Esophagus squamous epithelium (tissue), 5 donors: ENCODE data around the gene LMNTD2. TPM values are rescaled to one million over a fixed set of nuclear protein-coding genes. Genes with fewer than 3 reads are reported as not detected.

ENCODE experiments used
- DNase-seq: peaks from one replicate; lab custom pipeline; 2025; lab: John Stamatoyannopoulos, UW
- H3K27ac ChIP-seq, 4 donors: fragments of 200-600 bp; sonication (generic); one replicate each; pipeline ENCODE4 v1.5.1; 2016 to 2019; ENCODE audit warnings: mild to moderate bottlenecking in 1 of 4
- H3K27me3 ChIP-seq, 4 donors: fragments of 200-600 bp; sonication (generic); 1 replicate in 3 of 4; 2 replicates in 1 of 4; pipeline versions ENCODE4 v1.5.1 to v1.6.0; 2017 to 2021; ENCODE audit warnings: antibody characterized with exemption in 1 of 4
- H3K36me3 ChIP-seq, 3 donors: fragments of 200-600 bp; sonication (generic); one replicate each; pipeline ENCODE4 v1.5.1; 2016 to 2019
- H3K4me1 ChIP-seq, 3 donors: fragments of 200-600 bp; sonication (generic); one replicate each; pipeline ENCODE4 v1.5.1; 2017 to 2019
- H3K4me3 ChIP-seq, 4 donors: fragments of 200-600 bp; sonication (generic); 1 replicate in 3 of 4; 2 replicates in 1 of 4; pipeline ENCODE4 v1.5.1; 2016 to 2019; ENCODE audit warnings: mild to moderate bottlenecking in 2 of 4, moderate library complexity in 1 of 4
- H3K9me3 ChIP-seq, 3 donors: fragments of 200-600 bp; sonication (generic); one replicate each; pipeline ENCODE4 v1.5.1; 2016 to 2019
- CTCF ChIP-seq, 6 experiments: fragments of 450-650 bp in 4 of 6; fragments of 200-600 bp in 2 of 6; sonication (generic) in 2 of 6; IDR thresholded peaks; one replicate each; pipeline ENCODE4 v1.5.1; 2016 to 2019; ENCODE audit warnings: antibody characterized with exemption in 6 of 6, mild to moderate bottlenecking in 4 of 6, moderate library complexity in 4 of 6
- POLR2A ChIP-seq, 4 donors: fragments of 450-650 bp; IDR thresholded peaks; one replicate each; pipeline ENCODE4 v1.6.1; 2017; ENCODE audit warnings: antibody characterized with exemption in 4 of 4, mild to moderate bottlenecking in 4 of 4, moderate library complexity in 3 of 4
- WGBS, 2 donors: methylation state at CpG; one replicate each; pipeline ENCODE4 v1.1.5; 2018; 5-methylcytosine and 5-hydroxymethylcytosine counted together
- intact Hi-C: fragments of 100-400 bp; cut with DNase I; formaldehyde crosslinking; loops from one replicate; pipeline ENCODE4 v1.15.0; 2022
- total RNA-seq, 4 donors: library from RNA; depleted of rRNA; stranded (reverse); fragments of >200 nt; gene quantifications; one replicate each; pipeline ENCODE4 v1.1.0, GENCODE V29; 2016
- donor health status: DM: yes; HTN: yes; CAD: no.

Gene LMNTD2
- total RNA-seq, 4 donors from 2014 or later = 2.1 to 4.6 (median 3.8) TPM

GRCh38 chr11:550021-550745, 10.4 kb downstream of the LMNTD2 start:
- Histone ChIP-seq H3K36me3 (no peaks in the 10 kb centered on the region), H3K27ac (no peak overlapping the region), H3K9me3 (no peaks in the 10 kb centered on the region), H3K4me1 (peaks cover 8 to 14% (median 8%) of the 10 kb centered on the region in 3 donors), H3K27me3 (peaks cover 0 to 50% (median 0%) of the 10 kb centered on the region in 4 donors), H3K4me3 (no peak overlapping the region)
- no peak for DNase-seq
- WGBS, 2 donors = 72 to 91% methylated on average over 6 to 10 of the region's 25 CpGs
- TF ChIP-seq CTCF (IDR thresholded peaks at IDR 0.05) (no peak), POLR2A (IDR thresholded peaks at IDR 0.05) (no peak)
- intact Hi-C loops = no loop called here

GRCh38 chr11:548700-549603, 11.6 kb downstream of the LMNTD2 start:
- H3K9me3 ChIP-seq = no peaks in the 10 kb centered on the region
- H3K36me3 ChIP-seq = no peaks in the 10 kb centered on the region
- H3K4me3 ChIP-seq = no peak overlapping the region
- H3K4me1 ChIP-seq = peaks cover 0 to 8% (median 0%) of the 10 kb centered on the region in 3 donors
- intact Hi-C loops = no loop called here
- peaks cover 0 to 37% (median 0%) of the 10 kb centered on the region in 4 donors for H3K27me3 ChIP-seq
- WGBS, 2 donors = 79 to 81% methylated on average over 18 to 25 of the region's 32 CpGs
- TF ChIP-seq CTCF (IDR thresholded peaks at IDR 0.05) (no peak), POLR2A (IDR thresholded peaks at IDR 0.05) (no peak)
- no peak for DNase-seq
- no peak overlapping the region for H3K27ac ChIP-seq

- peaks cover 0 to 8% (median 0%) of the 10 kb centered on the region in 3 donors for H3K4me1 ChIP-seq
Measured at GRCh38 chr11:545171-545570, 15.4 kb downstream of the LMNTD2 start.

GRCh38 chr11:544817-545166, 15.7 kb downstream of the LMNTD2 start:
- TF ChIP-seq CTCF (IDR thresholded peaks at IDR 0.05) (no peak), POLR2A (IDR thresholded peaks at IDR 0.05) (no peak)
- H3K4me1 ChIP-seq = peaks cover 0 to 8% (median 0%) of the 10 kb centered on the region in 3 donors
- no peaks in the 10 kb centered on the region for H3K27me3 ChIP-seq
- no peak for DNase-seq
- intact Hi-C loops = no loop called here
- H3K9me3 ChIP-seq = no peaks in the 10 kb centered on the region
- no peaks in the 10 kb centered on the region for H3K36me3 ChIP-seq
- no peak overlapping the region for H3K4me3 ChIP-seq
- WGBS, 2 donors = 51 to 75% methylated on average over 2 to 3 of the region's 5 CpGs
- no peak overlapping the region for H3K27ac ChIP-seq

More at GRCh38 chr11:545171-545570, 15.4 kb downstream of the LMNTD2 start:
- DNase-seq = no peak
- no peaks in the 10 kb centered on the region for H3K27me3 ChIP-seq
- H3K9me3 ChIP-seq = no peaks in the 10 kb centered on the region
- H3K27ac ChIP-seq = no peak overlapping the region
- no peak for TF ChIP-seq CTCF (IDR thresholded peaks at IDR 0.05)
- TF ChIP-seq POLR2A (IDR thresholded peaks at IDR 0.05) = no peak
- no peaks in the 10 kb centered on the region for H3K36me3 ChIP-seq
- intact Hi-C loops = no loop called here
- 77 to 100% methylated on average over 1 to 4 of the region's 11 CpGs for WGBS, 2 donors
- H3K4me3 ChIP-seq = no peak overlapping the region

GRCh38 chr11:541433-541885, 19.1 kb downstream of the LMNTD2 start:
- intact Hi-C loops = no loop called here
- H3K27me3 ChIP-seq = no peaks in the 10 kb centered on the region
- 90 to 93% methylated on average over 6 to 8 of the region's 20 CpGs for WGBS, 2 donors
- no peak for DNase-seq
- no peaks in the 10 kb centered on the region for H3K36me3 ChIP-seq
- H3K4me1 ChIP-seq = peaks cover 13 to 26% (median 15%) of the 10 kb centered on the region in 3 donors
- no peaks in the 10 kb centered on the region for H3K9me3 ChIP-seq
- H3K4me3 ChIP-seq = no peak overlapping the region
- TF ChIP-seq POLR2A (IDR thresholded peaks at IDR 0.05) (no peak), CTCF (IDR thresholded peaks at IDR 0.05) (no peak)
- H3K27ac ChIP-seq = no peak overlapping the region
